Panc1 (cell line): ENCODE measurements around the gene NUFIP1.

ENCODE experiments used
- CTCF ChIP-seq: fragments of 450-650 bp; IDR thresholded peaks from 2 replicates; pipeline ENCODE4 v1.5.1; 2017; ENCODE audit warnings: mild to moderate bottlenecking
- POLR2AphosphoS5 ChIP-seq: IDR thresholded peaks from 2 replicates; pipeline ENCODE4 v1.6.1; 2012; ENCODE audit warnings: mild to moderate bottlenecking, low read depth, low read length, moderate library complexity
- REST ChIP-seq, 2 experiments: IDR thresholded peaks; 2 replicates each; pipeline ENCODE4 v1.6.1; 2011 to 2012; ENCODE audit warnings: low read depth in 2 of 2, control low read depth in 1 of 2, low read length in 1 of 2, mild to moderate bottlenecking in 1 of 2, moderate library complexity in 1 of 2; ENCODE audit not compliant: insufficient read depth in 1 of 2
- TCF7L2 ChIP-seq: IDR thresholded peaks from 2 replicates; pipeline ENCODE4 v1.6.1; 2011; ENCODE audit warnings: mild to moderate bottlenecking, low read depth, low read length, inconsistent platforms

DNA sequence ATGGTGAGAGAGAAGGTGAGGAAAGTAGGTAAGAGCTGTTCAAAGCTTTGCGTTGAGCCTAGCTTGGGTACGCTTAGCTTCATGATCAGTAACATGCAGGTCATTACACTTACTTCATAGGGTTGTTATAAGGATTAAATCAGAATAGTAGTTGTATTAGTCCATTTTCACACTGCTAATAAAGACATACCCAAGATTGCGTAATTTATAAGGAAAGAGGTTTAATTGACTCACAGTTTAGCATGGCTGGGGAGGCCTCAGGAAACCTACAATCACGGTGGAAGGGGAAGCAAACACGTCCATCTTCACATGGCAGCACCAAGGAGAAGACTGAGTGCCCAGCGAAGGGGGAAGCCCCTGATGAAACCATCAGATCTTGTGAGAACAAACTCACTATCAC, 21.9 kb upstream of the NUFIP1 start:
- TF ChIP-seq CTCF, result no peak
- no peak for TF ChIP-seq TCF7L2
- no peak for TF ChIP-seq REST (IDR thresholded peaks at IDR 0.05; ENCODE audit: insufficient read depth in 1 of 2, low read depth in 2 of 2, low read length in 1 of 2)
- TF ChIP-seq POLR2AphosphoS5, result no peak
